Measurements from ENCODE around the gene RGS4.

GRCh38 chr1:163069655-163070277 is 605 bp downstream of the RGS4 start:
- TF ChIP-seq MTERF4 (CRISPR knock-in tag; IDR thresholded peaks at IDR 0.05) (no peak), HMGXB3 (CRISPR knock-in tag; IDR thresholded peaks at IDR 0.05; ENCODE audit: borderline replicate concordance) (no peak), POLR2A (IDR thresholded peaks at IDR 0.05; ENCODE audit: insufficient read depth in 1 of 2, low read depth in 2 of 2, low read length in 2 of 2) (no peak), ZNF142 (CRISPR knock-in tag; IDR thresholded peaks at IDR 0.05) (no peak), HINFP (CRISPR knock-in tag; IDR thresholded peaks at IDR 0.05; ENCODE audit: low read depth) (no peak), MYC (CRISPR knock-in tag; IDR thresholded peaks at IDR 0.05; ENCODE audit: borderline replicate concordance) (no peak), FOXM1 (CRISPR knock-in tag; IDR thresholded peaks at IDR 0.05) (no peak), TP53 (CRISPR knock-in tag; conservative IDR thresholded peaks at IDR 0.05) (no peak), CEBPB (IDR thresholded peaks at IDR 0.05; ENCODE audit: borderline replicate concordance, low read depth, low read length) (no peak)

All from HepG2 (cell line).